ENCODE data around the gene MS4A4A. TPM values are rescaled to one million over a fixed set of nuclear protein-coding genes. Genes with fewer than 3 reads are reported as not detected.
"Not testable (repeated sequence)": the region's sequence is repeated elsewhere in the genome, so short reads cannot be mapped to it uniquely, and the experiment has no call there.

The MS4A4A gene
- 1 to 10 TPM; 5.1 to 9.9 (median 6.4) TPM for polyA plus RNA-seq (ENCODE audit: insufficient read length in 3 of 3)
- long read RNA-seq, donor 1, partial matches to known transcripts, result 0 of 2 reads
- long read RNA-seq, donor 1, other reads (novel, unspliced or antisense), result 0 of 2 reads
- long read RNA-seq, donor 2, partial matches to known transcripts, result 0 of 4 reads
- long read RNA-seq, donor 2, other reads (novel, unspliced or antisense), result 0 of 4 reads
- long read RNA-seq, donor 3, partial matches to known transcripts, result 0 of 3 reads
- long read RNA-seq, donor 3, other reads (novel, unspliced or antisense), result 0 of 3 reads
- long read RNA-seq, donor 4, partial matches to known transcripts, result 0 of 3 reads
- long read RNA-seq, donor 4, other reads (novel, unspliced or antisense), result 0 of 3 reads
- long read RNA-seq, donor 5, partial matches to known transcripts, result 0 of 3 reads
- long read RNA-seq, donor 5, other reads (novel, unspliced or antisense), result 0 of 3 reads
- long read RNA-seq, donor 6, partial matches to known transcripts, result 0 of 4 reads
- long read RNA-seq, donor 6, other reads (novel, unspliced or antisense), result 0 of 4 reads
- long read RNA-seq, donor 7, partial matches to known transcripts, result 7 of 10 reads
- long read RNA-seq, donor 7, other reads (novel, unspliced or antisense), result 0 of 10 reads
- long read RNA-seq, donor 8, transcript MS4A4A-201 (7 exons, 1,604 nt), result major isoform, 6 of 7 reads
- long read RNA-seq, donor 8, partial matches to known transcripts, result 0 of 7 reads
- long read RNA-seq, donor 8, other reads (novel, unspliced or antisense), result 0 of 7 reads
- long read RNA-seq, donor 9, partial matches to known transcripts, result 0 of 1 reads
- long read RNA-seq, donor 9, other reads (novel, unspliced or antisense), result 0 of 1 reads
- long read RNA-seq, donor 10, partial matches to known transcripts, result 0 of 1 reads
- long read RNA-seq, donor 10, other reads (novel, unspliced or antisense), result 0 of 1 reads
- long read RNA-seq, donor 11, partial matches to known transcripts, result 0 of 1 reads
- long read RNA-seq, donor 11, other reads (novel, unspliced or antisense), result 0 of 1 reads
- long read RNA-seq, donor 12, result 0 reads
- long read RNA-seq, donor 13, partial matches to known transcripts, result 0 of 3 reads
- long read RNA-seq, donor 13, other reads (novel, unspliced or antisense), result 0 of 3 reads
- long read RNA-seq, donor 14, result 0 reads
- long read RNA-seq, donor 15, partial matches to known transcripts, result 0 of 3 reads
- long read RNA-seq, donor 15, other reads (novel, unspliced or antisense), result 0 of 3 reads
- long read RNA-seq, donor 16, transcript MS4A4A-201 (7 exons, 1,604 nt), result major isoform, 6 of 6 reads
- long read RNA-seq, donor 16, partial matches to known transcripts, result 0 of 6 reads
- long read RNA-seq, donor 16, other reads (novel, unspliced or antisense), result 0 of 6 reads

DNA sequence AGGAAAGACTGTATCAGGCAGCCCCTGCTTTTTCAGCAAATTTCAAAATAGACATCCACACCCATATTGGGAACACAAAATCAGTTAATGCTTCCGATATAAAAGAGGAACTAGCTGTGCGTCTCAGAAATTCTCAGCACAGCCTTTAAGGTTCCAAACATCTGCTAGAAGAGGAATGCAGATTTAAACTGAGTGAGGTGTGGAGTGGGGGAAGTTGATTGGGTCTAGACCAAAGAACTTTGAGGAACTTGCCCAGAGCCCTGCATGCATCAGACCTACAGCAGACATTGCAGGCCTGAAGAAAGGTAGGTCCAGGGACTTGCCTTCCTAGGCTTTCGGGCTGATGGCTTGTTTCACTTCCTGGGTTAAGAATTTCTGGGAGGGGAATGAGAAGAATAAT, at the start of gene MS4A4A:
Gene MS4A4A (plus strand): TSS at position 255 of the 400 bp plus-strand sequence. CDS start 10 bp downstream, at position 265.
- DNase-seq, result no peak

DNA sequence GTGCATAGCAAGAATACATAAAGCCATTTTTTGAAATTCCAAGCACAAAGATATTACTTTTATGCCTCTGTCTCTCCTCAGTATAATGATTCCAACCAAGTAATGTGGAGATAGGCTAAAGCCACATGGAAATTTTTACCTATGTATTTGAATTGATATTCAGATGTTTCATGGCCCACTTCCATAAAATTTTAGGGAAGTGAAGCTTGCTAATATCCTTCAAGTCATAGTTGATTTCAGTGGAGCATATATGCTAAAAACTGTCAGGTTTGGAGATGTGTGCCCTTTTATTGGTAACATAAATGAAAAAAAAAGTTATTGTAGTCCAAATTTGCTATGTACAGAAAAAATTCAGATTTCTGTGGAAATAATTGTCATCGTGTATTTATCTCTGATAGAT, 49.8 kb upstream of the MS4A4A start:
- DNase-seq, result no peak

DNA sequence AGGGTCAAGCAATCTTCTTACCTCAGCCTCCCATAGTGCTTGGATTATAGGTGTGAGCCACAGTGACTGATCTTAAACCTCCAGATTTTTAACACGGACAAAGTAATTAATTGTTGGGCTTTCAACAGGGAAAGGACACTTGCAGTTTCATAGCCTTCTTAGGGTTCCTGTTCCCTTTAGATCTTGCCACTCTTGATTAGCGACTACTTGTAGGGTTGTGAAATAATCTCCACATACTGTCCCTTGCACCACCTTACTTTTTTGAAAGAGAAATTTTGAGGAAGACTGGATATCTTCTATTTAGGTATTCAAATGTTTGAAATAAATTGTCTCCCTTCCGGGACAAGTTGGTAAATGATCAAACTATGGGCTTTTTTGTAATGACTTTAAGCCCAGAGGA, 45.1 kb upstream of the MS4A4A start:
- no peak for DNase-seq

DNA sequence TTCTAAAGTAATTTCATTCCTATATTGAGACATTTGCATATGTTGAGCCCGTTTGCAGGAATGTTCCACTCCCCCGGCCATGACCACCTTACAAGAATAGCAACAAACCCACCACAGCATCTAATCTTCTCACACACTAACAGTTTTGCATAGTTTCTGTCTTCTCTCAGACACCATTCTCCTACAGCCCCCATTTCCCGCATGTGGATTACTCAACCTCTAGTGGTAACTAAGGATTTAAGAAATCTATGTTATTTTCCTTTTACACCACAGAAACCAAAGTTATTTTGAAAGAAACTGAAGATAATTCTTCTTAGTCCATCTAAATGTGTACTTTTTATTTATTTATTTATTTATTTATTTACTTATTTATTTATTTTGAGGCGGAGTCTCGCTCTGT, 39.8 kb upstream of the MS4A4A start:
- DNase-seq, result no peak

DNA sequence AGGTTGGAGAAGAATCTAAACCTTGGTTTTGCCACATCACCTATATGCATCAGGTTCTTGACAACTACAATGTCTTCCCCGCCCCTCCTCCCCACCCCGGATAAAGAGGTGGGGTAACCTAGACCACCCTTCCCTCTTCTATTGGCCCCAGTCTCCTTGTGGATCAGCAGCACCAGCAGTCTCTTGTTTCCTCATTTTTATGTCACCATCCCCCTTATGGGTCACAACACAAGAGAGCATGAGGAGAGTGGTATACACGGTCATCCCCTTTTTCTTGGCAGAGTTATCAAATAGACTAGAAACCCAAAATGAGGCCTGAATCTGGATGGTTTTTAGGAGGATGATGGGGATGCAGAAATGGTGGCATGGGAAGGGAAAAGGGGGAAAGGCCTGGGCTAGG, 38.7 kb upstream of the MS4A4A start:
- DNase-seq, result no peak

DNA sequence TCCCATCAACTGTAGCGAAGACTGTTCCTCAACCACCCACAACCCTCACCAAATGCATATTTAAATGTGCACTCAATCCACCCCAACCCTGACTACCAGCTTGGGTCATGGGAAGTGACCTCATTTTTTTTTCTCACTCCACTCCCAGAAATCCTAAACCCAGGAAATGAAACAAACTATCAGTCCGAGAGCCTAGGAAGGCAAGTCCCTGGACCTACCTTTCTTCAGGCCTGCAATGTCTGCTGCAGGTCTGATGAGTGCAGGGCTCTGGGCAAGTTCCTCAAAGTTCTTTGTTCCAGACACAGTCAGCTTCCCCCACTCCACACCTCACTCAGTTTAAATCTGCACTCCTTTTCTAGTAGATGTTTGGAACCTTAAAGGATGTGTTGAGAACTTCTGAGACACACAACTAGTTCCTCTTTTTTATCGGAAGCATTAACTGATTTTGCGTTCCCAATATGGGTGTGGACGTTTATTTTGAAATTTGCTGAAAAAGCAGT, 37.7 kb upstream of the MS4A4A start, which contains the start of gene MS4A4E:
Gene MS4A4E (minus strand): TSS at position 398 of the 500 bp plus-strand sequence. CDS start 13,082 bp downstream, outside the sequence.
- DNase-seq, result no peak

DNA sequence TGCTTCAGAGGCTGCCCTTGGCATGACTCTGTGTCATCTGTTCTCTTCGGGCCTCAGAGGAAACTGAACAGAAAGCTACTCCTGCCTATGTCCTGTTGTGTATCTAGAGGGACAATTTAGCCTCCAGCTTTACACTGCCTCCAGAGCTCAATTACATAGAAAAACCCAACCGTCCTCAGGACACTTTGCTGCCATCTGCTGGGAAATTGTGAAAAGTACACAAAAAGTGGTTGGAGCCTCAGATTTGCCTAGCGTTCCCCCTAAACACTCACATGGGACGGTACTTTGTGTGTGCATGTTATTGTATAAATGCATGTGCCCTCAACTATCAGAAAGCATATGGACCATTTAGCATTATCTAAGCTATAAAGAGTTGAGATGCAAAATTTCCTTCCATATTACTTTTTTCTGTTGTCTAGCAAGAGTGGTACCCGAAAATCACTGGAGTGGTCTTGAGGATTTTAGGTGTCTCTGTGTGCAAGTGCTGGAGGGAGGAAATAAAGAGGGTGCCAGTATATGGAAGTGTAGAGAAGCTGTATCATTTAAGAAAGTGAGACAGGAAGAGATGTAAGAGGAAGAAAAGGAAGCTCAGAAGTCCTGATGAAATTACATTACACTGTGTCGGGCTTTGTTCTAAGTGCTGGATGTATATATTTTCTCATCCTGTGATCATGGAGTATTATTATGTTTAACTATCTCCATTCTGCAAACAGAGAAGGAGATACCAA, 28.8 kb upstream of the MS4A4A start:
- no peak for DNase-seq

DNA sequence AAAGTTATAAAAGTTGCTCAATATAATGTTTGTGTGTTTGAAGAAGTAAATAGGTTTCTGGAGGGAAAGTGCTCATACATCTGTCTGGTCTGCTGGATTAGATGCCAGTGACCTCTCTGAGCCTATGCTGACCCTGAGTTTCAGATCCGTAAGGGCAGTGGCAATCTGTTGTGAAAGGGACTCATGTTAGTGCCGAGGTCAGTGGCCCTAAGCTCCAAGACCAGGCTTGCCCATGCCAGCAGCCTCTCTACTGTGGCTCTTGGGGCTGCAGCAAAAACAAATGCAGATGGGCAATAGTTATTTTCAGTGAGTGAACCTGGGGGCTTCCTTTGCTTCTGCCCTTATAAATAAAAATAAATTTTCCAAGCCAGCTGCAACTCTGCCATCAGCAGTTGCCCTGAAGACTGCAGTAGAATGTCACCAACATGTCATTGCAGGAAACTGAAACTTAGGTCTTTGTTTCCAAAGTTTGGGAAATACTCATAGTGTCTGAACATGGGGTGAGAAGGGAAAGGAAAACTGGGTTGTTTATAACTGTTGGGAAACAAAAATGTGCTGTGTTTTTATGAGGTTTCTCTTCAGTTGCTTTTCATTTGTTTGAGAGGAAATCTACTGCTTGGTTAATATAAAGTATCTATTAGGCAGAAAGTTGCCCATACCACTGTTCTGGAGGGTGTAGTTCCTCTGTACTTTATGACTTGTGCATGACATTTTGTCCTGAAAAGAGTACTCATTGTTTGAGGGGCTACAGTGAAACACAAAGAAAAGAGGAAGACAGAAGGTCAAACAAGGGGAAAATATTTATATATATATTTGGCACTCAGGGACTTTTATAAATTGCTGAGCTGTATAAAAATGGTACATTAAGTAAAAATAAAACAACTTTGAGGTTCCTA, 28.0 kb upstream of the MS4A4A start:
- no peak for DNase-seq

DNA sequence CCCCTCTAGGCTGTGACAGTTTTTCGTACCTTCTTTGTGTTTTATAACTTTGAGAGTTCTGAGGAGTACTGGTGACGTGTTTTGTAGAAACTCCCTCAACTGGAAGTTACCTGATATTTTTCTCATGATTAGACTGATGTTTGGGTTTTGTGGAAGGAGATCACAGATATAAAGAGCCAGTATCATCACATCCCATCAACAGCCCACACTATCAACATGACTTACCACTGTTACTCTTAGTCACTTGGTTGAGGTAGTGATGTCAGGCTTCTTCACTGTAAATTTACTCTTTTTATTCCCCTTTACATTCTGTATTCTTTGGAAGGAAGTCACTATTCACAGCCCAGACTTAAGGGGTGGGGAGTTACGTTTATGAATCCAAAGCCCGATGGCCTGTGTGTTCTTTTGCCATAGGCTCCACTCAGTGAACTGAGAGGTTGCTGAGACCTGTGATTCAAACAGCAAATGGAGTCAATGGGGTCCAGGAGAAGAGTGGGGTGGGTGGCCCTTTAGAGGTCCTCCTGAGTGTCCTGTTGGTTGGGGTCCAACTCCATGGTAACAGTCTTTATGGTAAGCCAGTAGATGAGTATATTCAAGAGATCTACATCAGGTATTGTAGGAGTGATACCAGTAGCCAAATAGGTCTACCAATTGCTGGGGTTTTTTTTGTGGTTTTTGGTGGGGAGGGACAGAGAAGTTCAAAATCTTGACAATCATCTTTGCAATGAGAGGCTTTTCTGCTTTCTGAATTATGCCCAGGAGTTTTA, 22.3 kb upstream of the MS4A4A start:
- DNase-seq, result no peak

DNA sequence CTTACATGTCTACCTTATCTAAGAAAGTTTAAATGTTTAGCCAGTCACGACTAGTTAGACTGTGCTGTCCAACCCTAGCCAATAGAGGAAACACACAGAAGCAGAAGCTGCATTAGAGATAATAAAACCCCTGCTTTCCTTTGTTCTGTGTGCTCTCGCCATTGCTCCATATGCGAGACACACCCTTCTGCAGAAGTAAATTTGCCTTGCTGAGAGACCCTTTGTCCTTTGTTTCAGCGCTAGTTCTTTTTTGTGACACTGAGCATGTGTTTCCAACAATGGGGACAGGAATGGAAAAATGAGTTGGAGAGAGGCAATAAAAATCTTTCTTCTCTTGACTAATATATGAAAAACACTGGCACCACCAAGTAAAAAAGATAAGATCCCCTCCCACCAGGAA, 19.5 kb upstream of the MS4A4A start:
- DNase-seq, result no peak

DNA sequence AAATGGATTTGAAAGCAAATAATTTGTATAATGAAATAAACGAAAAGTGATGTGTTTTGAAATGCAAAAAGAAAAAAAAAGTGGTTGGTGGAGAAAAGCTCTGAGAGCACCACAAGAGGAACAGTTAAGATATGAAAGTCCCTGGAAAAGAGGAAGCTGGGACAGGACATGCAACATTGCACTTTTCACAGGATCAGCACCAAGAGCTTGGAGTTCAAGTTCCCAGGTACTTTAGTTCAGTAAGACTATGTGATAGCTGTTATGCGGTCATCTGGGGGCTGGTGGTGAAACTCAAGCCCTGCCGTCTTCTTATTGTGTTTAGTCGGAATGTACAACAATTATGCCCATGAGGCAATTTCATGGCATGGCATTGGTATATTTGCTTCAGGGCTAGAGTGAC, 17.1 kb upstream of the MS4A4A start:
- no peak for DNase-seq

DNA sequence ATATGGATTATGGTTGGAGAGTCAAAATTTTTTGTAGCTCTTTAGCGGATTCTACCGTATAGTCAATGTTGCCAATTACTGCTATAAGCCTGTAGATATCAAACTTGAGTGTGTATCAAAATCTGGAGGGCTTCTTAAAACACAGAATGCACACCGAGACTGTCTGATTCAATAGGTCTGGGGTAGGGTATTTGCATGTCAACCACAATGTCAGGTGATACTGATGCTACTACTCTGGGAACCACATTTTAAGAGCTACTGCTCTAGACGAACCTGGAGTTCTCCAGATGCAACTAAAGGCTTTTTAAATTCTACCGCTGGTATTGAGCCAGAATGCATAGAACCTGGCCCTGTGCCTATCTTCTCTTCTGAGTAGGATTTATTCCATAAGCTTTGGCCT, 15.8 kb upstream of the MS4A4A start:
- no peak for DNase-seq

DNA sequence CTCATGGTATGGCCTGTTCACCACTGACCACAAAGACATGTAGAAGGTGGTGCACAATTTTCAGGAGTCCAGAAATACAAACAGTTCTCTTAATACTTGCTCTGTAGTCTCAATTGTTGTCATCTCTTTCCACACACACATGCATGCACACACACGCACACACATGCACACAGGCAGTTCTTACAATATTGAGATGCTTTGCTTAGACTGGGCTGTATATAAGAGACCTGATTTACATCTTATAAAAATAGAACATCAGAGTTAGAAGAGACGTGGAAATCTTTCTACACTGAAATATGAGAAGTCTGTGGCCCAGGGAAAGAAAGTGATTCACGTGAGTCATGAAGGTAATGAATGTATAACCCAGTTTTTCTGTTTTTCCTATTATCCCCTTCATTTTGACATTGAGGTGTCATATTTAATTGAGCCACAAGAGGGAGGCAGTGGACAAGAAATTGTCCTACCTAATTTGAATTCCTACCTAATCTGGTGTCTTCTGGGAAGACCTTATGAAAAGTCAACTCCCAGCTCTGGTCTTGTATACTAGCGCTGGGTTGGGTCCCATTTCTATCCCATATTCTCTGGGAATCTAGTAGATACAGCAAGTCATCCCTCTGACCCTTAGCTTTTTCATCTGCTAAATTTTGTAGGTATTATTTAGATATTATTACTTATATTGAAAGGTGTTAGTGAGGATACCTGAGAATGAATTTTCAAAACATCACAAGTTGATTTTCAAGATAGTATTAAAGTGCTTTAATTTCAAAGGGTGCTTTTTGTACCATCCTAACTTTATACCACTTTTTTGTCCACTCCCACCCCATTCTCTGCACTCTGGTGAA, 14.9 kb upstream of the MS4A4A start:
- peak; percentile 5 for DNase-seq

DNA sequence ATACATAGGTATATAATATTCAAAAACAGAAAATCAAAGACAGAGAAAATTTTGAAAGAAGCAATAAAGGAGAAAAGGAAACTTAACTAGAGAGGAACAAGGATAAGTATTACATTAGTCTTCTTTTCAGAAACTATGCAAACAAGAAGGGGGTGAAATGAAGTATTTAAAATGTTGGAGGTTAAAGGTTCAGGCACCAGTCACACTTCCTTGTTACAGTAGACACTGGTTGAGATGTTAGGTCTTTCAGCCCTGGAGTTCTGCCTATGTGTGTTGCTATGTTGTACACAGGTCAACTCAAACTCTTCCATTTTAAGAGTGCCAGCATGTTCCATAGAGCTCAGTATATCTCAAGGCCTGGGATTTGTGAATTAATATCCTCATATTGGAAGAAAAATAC, 6.0 kb upstream of the MS4A4A start:
- no peak for DNase-seq

DNA sequence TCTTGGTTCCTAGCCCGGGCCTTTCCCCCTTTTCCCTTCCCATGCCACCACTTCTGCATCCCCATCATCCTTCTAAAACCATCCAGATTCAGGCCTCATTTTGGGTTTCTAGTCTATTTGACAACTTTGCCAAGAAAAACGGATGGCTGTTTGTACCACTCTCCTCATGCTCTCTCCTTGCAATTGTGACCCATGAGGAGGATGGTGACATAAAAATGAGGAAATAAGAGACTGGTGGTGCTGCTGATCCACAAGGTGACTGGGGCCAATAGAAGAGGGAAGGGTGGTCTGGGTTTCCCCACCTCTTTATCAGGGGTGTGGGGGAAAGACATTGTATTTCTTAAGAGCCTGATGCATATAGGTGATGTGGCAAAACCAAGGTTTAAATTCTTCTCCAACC, 1.0 kb downstream of the MS4A4A start:
- DNase-seq, result no peak

DNA sequence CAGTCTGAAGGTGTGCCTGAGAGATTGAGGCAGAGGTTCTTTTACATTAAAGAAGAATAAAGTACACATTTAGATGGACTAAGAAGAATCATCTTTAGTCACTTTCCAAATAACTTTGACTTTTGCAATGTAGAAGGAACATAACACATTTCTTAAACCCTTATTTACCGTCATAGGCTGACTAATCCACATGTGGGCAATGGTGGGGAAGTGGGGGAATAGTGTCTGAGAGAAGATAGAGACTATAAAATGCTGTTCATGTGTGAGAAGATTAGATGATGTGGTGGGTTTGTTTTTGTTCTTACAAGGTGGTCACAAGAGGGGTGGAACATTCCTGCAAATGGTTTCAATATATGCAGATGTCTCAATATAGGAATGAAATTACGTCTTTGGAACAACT, 1.8 kb downstream of the MS4A4A start:
- DNase-seq, result no peak

DNA sequence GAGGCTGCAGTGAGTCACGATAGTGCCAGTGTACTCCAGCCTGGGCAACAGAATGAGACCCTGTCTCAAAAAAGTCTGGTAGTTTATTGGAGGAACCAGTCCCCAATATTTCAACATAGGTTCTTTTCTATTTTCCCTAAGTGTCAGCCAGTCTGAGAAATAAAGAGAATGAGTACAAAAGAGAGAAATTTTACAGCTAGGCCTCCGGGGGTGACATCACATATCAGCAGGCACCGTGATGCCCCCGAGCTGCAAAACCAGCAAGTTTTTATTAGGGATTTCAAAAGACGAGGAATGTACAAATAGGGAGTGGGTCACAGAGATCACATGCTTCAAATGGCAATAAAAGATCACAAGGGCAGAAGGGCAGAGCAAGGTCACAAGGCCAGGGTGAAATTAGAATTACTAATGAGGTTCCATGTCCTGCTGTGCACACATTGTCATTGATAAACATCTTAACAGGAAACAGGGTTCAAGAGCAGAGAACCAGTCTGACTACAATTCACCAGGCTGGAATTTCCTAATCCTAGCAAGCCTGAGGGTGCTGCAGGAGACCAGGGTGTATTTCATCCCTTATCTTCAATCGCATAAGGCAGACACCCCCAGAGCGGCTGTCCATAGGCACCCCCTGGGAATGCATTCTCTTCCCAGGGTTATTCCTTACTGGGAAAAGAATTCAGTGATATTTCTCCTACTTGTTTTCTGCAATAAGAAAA, 5.1 kb downstream of the MS4A4A start:
- DNase-seq, result not testable (repeated sequence)
